Loucy (cell line): ENCODE data around the gene MXD3.

Source experiments
- H2AFZ ChIP-seq: fragments of 200-600 bp; sonication (generic); 2 replicates; pipeline ENCODE4 v1.6.0; 2016; ENCODE audit warnings: antibody characterized with exemption, mild to moderate bottlenecking, low read length, moderate library complexity
- H3F3A ChIP-seq: fragments of 200-600 bp; 2 replicates; pipeline ENCODE4 v1.6.0; 2016; ENCODE audit warnings: antibody characterized with exemption, low read depth, mild to moderate bottlenecking
- H3K27me3 ChIP-seq: fragments of 200-600 bp; sonication (generic); 2 replicates; pipeline ENCODE4 v1.6.1; 2014; ENCODE audit warnings: low read length, mild to moderate bottlenecking; ENCODE audit not compliant: insufficient read depth, poor library complexity, severe bottlenecking
- H3K36me3 ChIP-seq: fragments of 200-600 bp; sonication (generic); 2 replicates; pipeline ENCODE4 v1.6.1; 2016; ENCODE audit warnings: low read length; ENCODE audit not compliant: insufficient read depth
- H3K4me1 ChIP-seq: fragments of 200-600 bp; sonication (generic); 2 replicates; pipeline ENCODE4 v1.5.1; 2014; ENCODE audit warnings: low read length, mild to moderate bottlenecking; ENCODE audit not compliant: insufficient read depth, poor library complexity, severe bottlenecking
- H3K4me2 ChIP-seq: fragments of 200-600 bp; sonication (generic); 2 replicates; pipeline ENCODE4 v1.6.0; 2014; ENCODE audit warnings: antibody characterized with exemption, low read length, low read depth, mild to moderate bottlenecking; ENCODE audit not compliant: poor library complexity, severe bottlenecking
- H3K4me3 ChIP-seq: fragments of 200-600 bp; sonication (generic); 2 replicates; pipeline ENCODE4 v1.5.1; 2014; ENCODE audit warnings: low read length, mild to moderate bottlenecking, mixed read lengths; ENCODE audit not compliant: poor library complexity, severe bottlenecking
- H3K79me2 ChIP-seq: fragments of 200-600 bp; sonication (generic); 2 replicates; pipeline ENCODE4 v1.6.1; 2014; ENCODE audit warnings: low read length; ENCODE audit not compliant: insufficient read depth
- H3K9ac ChIP-seq: fragments of 200-600 bp; sonication (generic); 2 replicates; pipeline ENCODE4 v1.6.0; 2014; ENCODE audit warnings: mild to moderate bottlenecking, low read depth, low read length, moderate library complexity; ENCODE audit not compliant: poor library complexity, severe bottlenecking
- H3K9me2 ChIP-seq: fragments of 200-600 bp; sonication (generic); replicated peaks from 2 replicates; pipeline ENCODE4 v1.6.1; 2016; ENCODE audit warnings: low read depth, low read length, mixed read lengths
- H3K9me3 ChIP-seq: fragments of 200-600 bp; sonication (generic); 2 replicates; pipeline ENCODE4 v1.6.1; 2014; ENCODE audit warnings: mild to moderate bottlenecking, antibody characterized with exemption, low read length, low read depth; ENCODE audit not compliant: insufficient read depth
- H4K20me1 ChIP-seq: fragments of 200-600 bp; sonication (generic); 2 replicates; pipeline ENCODE4 v1.6.0; 2014; ENCODE audit warnings: antibody characterized with exemption, low read length, mild to moderate bottlenecking; ENCODE audit not compliant: insufficient read depth, poor library complexity, severe bottlenecking
- CTCF ChIP-seq: fragments of 200-600 bp; sonication (generic); conservative IDR thresholded peaks from 2 replicates; pipeline ENCODE4 v1.5.1; 2014; ENCODE audit warnings: mild to moderate bottlenecking, antibody characterized with exemption, low read length
- EZH2phosphoT487 ChIP-seq: fragments of 200-600 bp; IDR thresholded peaks from 2 replicates; pipeline ENCODE4 v1.6.1; 2018; ENCODE audit warnings: antibody characterized with exemption, mild to moderate bottlenecking, moderate library complexity, borderline replicate concordance

MXD3 gene

GRCh38 chr5:177357146-177357458 lies 45.4 kb upstream of the MXD3 start:
- peaks cover 34% of the 10 kb centered on the region for H3K4me1 ChIP-seq
- H3K4me2 ChIP-seq, result peak overlapping the region; percentile 92
- H3K79me2 ChIP-seq, result peaks cover 22% of the 10 kb centered on the region; the same call in 1 of the 2 replicates
- no peaks in the 10 kb centered on the region for H3K9me2 ChIP-seq
- H3K4me3 ChIP-seq, result peak overlapping the region; percentile 92
- no peak for TF ChIP-seq CTCF
- no peak for TF ChIP-seq EZH2phosphoT487
- peak overlapping the region; percentile 88 for H3K9ac ChIP-seq
- H3K27me3 ChIP-seq, result no peaks in the 10 kb centered on the region
- no peak overlapping the region for H2AFZ ChIP-seq
- no peaks in the 10 kb centered on the region for H3K9me3 ChIP-seq
- H4K20me1 ChIP-seq, result no peaks in the 10 kb centered on the region
- H3K36me3 ChIP-seq, result no peaks in the 10 kb centered on the region
- no peaks in the 10 kb centered on the region for H3F3A ChIP-seq

- TF ChIP-seq EZH2phosphoT487, result no peak
- TF ChIP-seq CTCF, result no peak
- Histone ChIP-seq H3K4me3 (peak overlapping the region; percentile 92), H2AFZ (no peak overlapping the region), H3K9ac (peak overlapping the region; percentile 88), H3K4me2 (peak overlapping the region; percentile 92), H3K79me2 (peaks cover 22% of the 10 kb centered on the region; the same call in 1 of the 2 replicates), H3K27me3 (no peaks in the 10 kb centered on the region), H3K9me2 (no peaks in the 10 kb centered on the region), H3K36me3 (no peaks in the 10 kb centered on the region), H3K4me1 (peaks cover 34% of the 10 kb centered on the region), H3F3A (no peaks in the 10 kb centered on the region), H4K20me1 (no peaks in the 10 kb centered on the region), H3K9me3 (no peaks in the 10 kb centered on the region)
Measured at GRCh38 chr5:177356746-177357145, 45.0 kb upstream of the MXD3 start.

- Histone ChIP-seq H3K79me2 (peaks cover 28% of the 10 kb centered on the region), H3K9ac (no peak overlapping the region), H3K4me3 (no peak overlapping the region), H4K20me1 (no peaks in the 10 kb centered on the region), H2AFZ (peak overlapping the region; percentile 1; the same call in 1 of the 2 replicates), H3F3A (no peaks in the 10 kb centered on the region), H3K9me3 (no peaks in the 10 kb centered on the region), H3K4me1 (peaks cover 34% of the 10 kb centered on the region), H3K9me2 (no peaks in the 10 kb centered on the region), H3K36me3 (no peaks in the 10 kb centered on the region), H3K27me3 (no peaks in the 10 kb centered on the region), H3K4me2 (no peak overlapping the region)
- TF ChIP-seq CTCF (no peak), EZH2phosphoT487 (no peak)
Measured at GRCh38 chr5:177355868-177356168, 44.1 kb upstream of the MXD3 start.
